SU-DHL-6 (cell line): ENCODE results near the gene ADAM17.

Experiments used
- H2AFZ ChIP-seq: fragments of 200-600 bp; sonication (generic); 2 replicates; pipeline ENCODE4 v1.6.1; 2014; ENCODE audit warnings: low read depth, mild to moderate bottlenecking, moderate library complexity, mixed read lengths, antibody characterized with exemption, low read length; ENCODE audit not compliant: severe bottlenecking
- H3F3A ChIP-seq: fragments of 200-600 bp; shearing (Covaris generic); 2 replicates; pipeline ENCODE4 v1.6.0; 2016; ENCODE audit warnings: antibody characterized with exemption, mild to moderate bottlenecking; ENCODE audit not compliant: insufficient read depth
- H3K27ac ChIP-seq: fragments of 200-600 bp; sonication (generic); 2 replicates; pipeline ENCODE4 v1.5.1; 2016; ENCODE audit warnings: low read depth, mild to moderate bottlenecking, low read length, moderate library complexity, mixed read lengths
- H3K27me3 ChIP-seq: fragments of 200-600 bp; sonication (generic), shearing (Covaris generic); 2 replicates; pipeline ENCODE4 v1.6.0; 2014; ENCODE audit warnings: mild to moderate bottlenecking, low read length
- H3K36me3 ChIP-seq: fragments of 200-600 bp; sonication (generic); 2 replicates; pipeline ENCODE4 v1.6.1; 2014; ENCODE audit warnings: mild to moderate bottlenecking, low read length, mixed read lengths
- H3K4me2 ChIP-seq: fragments of 300-600, 200-600 bp; shearing (Covaris generic), sonication (generic); 2 replicates; pipeline ENCODE4 v1.6.0; 2014; ENCODE audit warnings: low read length, low read depth, mild to moderate bottlenecking; ENCODE audit not compliant: poor library complexity, severe bottlenecking
- H3K4me3 ChIP-seq: fragments of 200-600 bp; sonication (generic); 2 replicates; pipeline ENCODE4 v1.5.1; 2014; ENCODE audit warnings: antibody characterized with exemption, low read length, mild to moderate bottlenecking, mixed read lengths; ENCODE audit not compliant: insufficient read depth, poor library complexity, severe bottlenecking
- H3K79me2 ChIP-seq: fragments of 200-600 bp; sonication (generic); 2 replicates; pipeline ENCODE4 v1.6.1; 2014; ENCODE audit warnings: mild to moderate bottlenecking, low read length, moderate library complexity; ENCODE audit not compliant: insufficient read depth
- H3K9ac ChIP-seq: fragments of 200-600 bp; sonication (generic); 2 replicates; pipeline ENCODE4 v1.7.0; 2014; ENCODE audit warnings: mild to moderate bottlenecking, low read length
- H3K9me2 ChIP-seq: fragments of 200-600 bp; sonication (generic); replicated peaks from 2 replicates; pipeline ENCODE4 v1.6.1; 2014; ENCODE audit warnings: low read length; ENCODE audit not compliant: insufficient read depth
- H3K9me3 ChIP-seq: fragments of 200-600 bp; sonication (generic); 2 replicates; pipeline ENCODE4 v1.6.1; 2014; ENCODE audit warnings: low read length, mixed read lengths; ENCODE audit not compliant: insufficient read depth
- H4K20me1 ChIP-seq: fragments of 200-600 bp; sonication (generic); 2 replicates; pipeline ENCODE4 v1.6.1; 2014; ENCODE audit warnings: low read depth, mild to moderate bottlenecking, antibody characterized with exemption, low read length, moderate library complexity, mixed read lengths
- CTCF ChIP-seq: fragments of 200-600 bp; sonication (generic); IDR thresholded peaks from one replicate; pipeline ENCODE4 v1.5.1; 2017; ENCODE audit warnings: antibody characterized with exemption, mild to moderate bottlenecking, low read length, moderate library complexity; ENCODE audit not compliant: insufficient read depth, poor library complexity, severe bottlenecking
- EZH2phosphoT487 ChIP-seq: fragments of 200-600 bp; sonication (generic), shearing (Covaris generic); conservative IDR thresholded peaks from 2 replicates; pipeline ENCODE4 v1.6.1; 2018; ENCODE audit warnings: mild to moderate bottlenecking, antibody characterized with exemption, low read length, moderate library complexity, mixed read lengths

The ADAM17 gene

GRCh38 chr2:9525266-9525665 lies 30.4 kb downstream of the ADAM17 start:
- no peak overlapping the region for H3K4me3 ChIP-seq
- no peaks in the 10 kb centered on the region for H4K20me1 ChIP-seq
- no peak overlapping the region for H3K9ac ChIP-seq
- no peaks in the 10 kb centered on the region for H3K9me3 ChIP-seq
- no peaks in the 10 kb centered on the region for H3K27me3 ChIP-seq
- no peak overlapping the region for H3K27ac ChIP-seq
- no peak for TF ChIP-seq EZH2phosphoT487
- no peak for TF ChIP-seq CTCF
- H3K36me3 ChIP-seq = peaks cover 65% of the 10 kb centered on the region
- H2AFZ ChIP-seq = no peak overlapping the region
- H3F3A ChIP-seq = peaks cover 15% of the 10 kb centered on the region; the same call in 1 of the 2 replicates
- H3K4me2 ChIP-seq = no peak overlapping the region
- H3K79me2 ChIP-seq = 0 out of 2 replicates have a peak, but pooled peaks cover 11% of the 10 kb centered on the region
- H3K9me2 ChIP-seq = no peaks in the 10 kb centered on the region

GRCh38 chr2:9524291-9524690 lies 31.3 kb downstream of the ADAM17 start:
- H3K9ac ChIP-seq = no peak overlapping the region
- no peaks in the 10 kb centered on the region for H4K20me1 ChIP-seq
- no peak overlapping the region for H3K4me3 ChIP-seq
- no peak overlapping the region for H3K27ac ChIP-seq
- no peaks in the 10 kb centered on the region for H3K9me3 ChIP-seq
- 0 out of 2 replicates have a peak, but pooled peaks cover 13% of the 10 kb centered on the region for H3F3A ChIP-seq
- TF ChIP-seq CTCF (no peak), EZH2phosphoT487 (no peak)
- no peak overlapping the region for H2AFZ ChIP-seq
- H3K27me3 ChIP-seq = no peaks in the 10 kb centered on the region
- peaks cover 65% of the 10 kb centered on the region for H3K36me3 ChIP-seq
- H3K79me2 ChIP-seq = 0 out of 2 replicates have a peak, but pooled peaks cover 6% of the 10 kb centered on the region
- H3K4me2 ChIP-seq = no peak overlapping the region
- H3K9me2 ChIP-seq = no peaks in the 10 kb centered on the region

- Histone ChIP-seq H3K9ac (no peak overlapping the region), H3K4me3 (no peak overlapping the region), H3K4me2 (no peak overlapping the region), H3K27me3 (no peaks in the 10 kb centered on the region), H2AFZ (no peak overlapping the region), H3K36me3 (peaks cover 42% of the 10 kb centered on the region), H3K9me2 (no peaks in the 10 kb centered on the region), H3K27ac (no peak overlapping the region), H3F3A (0 out of 2 replicates have a peak, but pooled peaks cover 13% of the 10 kb centered on the region), H3K9me3 (no peaks in the 10 kb centered on the region), H3K79me2 (no peaks in the 10 kb centered on the region), H4K20me1 (no peaks in the 10 kb centered on the region)
- TF ChIP-seq EZH2phosphoT487 (no peak), CTCF (no peak)
Measured at GRCh38 chr2:9519250-9519649, 36.4 kb downstream of the ADAM17 start.
